Measurements from ENCODE around the gene MNT. TPM values are rescaled to one million over a fixed set of nuclear protein-coding genes. Genes with fewer than 3 reads are reported as not detected.

The MNT gene
- total and polyA plus RNA-seq, 2 of the 8 experiments (the other 6 are each of a cell fraction or from before 2014, with no cell fraction given) = 5.0 to 17.3 TPM

DNA sequence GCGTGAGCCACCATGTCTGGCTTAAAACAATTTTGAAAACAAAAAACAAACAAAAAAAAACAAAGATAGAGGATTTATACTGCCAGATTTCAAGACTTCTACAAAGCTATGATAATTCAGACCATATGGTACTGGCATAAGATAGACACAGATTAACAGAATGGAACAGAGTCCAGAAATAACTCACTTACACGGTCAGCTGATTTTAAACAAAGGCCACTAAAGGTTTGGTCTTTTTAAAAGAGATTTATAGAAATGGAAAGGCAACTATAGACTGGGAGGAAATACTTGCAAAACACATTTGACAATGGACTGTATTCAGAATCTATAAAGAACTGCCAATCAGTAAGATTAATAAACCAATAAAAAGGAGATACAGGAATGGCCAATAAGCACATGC is 48.6 kb upstream of the MNT start (continued):
- TF ChIP-seq, protein P1, sequence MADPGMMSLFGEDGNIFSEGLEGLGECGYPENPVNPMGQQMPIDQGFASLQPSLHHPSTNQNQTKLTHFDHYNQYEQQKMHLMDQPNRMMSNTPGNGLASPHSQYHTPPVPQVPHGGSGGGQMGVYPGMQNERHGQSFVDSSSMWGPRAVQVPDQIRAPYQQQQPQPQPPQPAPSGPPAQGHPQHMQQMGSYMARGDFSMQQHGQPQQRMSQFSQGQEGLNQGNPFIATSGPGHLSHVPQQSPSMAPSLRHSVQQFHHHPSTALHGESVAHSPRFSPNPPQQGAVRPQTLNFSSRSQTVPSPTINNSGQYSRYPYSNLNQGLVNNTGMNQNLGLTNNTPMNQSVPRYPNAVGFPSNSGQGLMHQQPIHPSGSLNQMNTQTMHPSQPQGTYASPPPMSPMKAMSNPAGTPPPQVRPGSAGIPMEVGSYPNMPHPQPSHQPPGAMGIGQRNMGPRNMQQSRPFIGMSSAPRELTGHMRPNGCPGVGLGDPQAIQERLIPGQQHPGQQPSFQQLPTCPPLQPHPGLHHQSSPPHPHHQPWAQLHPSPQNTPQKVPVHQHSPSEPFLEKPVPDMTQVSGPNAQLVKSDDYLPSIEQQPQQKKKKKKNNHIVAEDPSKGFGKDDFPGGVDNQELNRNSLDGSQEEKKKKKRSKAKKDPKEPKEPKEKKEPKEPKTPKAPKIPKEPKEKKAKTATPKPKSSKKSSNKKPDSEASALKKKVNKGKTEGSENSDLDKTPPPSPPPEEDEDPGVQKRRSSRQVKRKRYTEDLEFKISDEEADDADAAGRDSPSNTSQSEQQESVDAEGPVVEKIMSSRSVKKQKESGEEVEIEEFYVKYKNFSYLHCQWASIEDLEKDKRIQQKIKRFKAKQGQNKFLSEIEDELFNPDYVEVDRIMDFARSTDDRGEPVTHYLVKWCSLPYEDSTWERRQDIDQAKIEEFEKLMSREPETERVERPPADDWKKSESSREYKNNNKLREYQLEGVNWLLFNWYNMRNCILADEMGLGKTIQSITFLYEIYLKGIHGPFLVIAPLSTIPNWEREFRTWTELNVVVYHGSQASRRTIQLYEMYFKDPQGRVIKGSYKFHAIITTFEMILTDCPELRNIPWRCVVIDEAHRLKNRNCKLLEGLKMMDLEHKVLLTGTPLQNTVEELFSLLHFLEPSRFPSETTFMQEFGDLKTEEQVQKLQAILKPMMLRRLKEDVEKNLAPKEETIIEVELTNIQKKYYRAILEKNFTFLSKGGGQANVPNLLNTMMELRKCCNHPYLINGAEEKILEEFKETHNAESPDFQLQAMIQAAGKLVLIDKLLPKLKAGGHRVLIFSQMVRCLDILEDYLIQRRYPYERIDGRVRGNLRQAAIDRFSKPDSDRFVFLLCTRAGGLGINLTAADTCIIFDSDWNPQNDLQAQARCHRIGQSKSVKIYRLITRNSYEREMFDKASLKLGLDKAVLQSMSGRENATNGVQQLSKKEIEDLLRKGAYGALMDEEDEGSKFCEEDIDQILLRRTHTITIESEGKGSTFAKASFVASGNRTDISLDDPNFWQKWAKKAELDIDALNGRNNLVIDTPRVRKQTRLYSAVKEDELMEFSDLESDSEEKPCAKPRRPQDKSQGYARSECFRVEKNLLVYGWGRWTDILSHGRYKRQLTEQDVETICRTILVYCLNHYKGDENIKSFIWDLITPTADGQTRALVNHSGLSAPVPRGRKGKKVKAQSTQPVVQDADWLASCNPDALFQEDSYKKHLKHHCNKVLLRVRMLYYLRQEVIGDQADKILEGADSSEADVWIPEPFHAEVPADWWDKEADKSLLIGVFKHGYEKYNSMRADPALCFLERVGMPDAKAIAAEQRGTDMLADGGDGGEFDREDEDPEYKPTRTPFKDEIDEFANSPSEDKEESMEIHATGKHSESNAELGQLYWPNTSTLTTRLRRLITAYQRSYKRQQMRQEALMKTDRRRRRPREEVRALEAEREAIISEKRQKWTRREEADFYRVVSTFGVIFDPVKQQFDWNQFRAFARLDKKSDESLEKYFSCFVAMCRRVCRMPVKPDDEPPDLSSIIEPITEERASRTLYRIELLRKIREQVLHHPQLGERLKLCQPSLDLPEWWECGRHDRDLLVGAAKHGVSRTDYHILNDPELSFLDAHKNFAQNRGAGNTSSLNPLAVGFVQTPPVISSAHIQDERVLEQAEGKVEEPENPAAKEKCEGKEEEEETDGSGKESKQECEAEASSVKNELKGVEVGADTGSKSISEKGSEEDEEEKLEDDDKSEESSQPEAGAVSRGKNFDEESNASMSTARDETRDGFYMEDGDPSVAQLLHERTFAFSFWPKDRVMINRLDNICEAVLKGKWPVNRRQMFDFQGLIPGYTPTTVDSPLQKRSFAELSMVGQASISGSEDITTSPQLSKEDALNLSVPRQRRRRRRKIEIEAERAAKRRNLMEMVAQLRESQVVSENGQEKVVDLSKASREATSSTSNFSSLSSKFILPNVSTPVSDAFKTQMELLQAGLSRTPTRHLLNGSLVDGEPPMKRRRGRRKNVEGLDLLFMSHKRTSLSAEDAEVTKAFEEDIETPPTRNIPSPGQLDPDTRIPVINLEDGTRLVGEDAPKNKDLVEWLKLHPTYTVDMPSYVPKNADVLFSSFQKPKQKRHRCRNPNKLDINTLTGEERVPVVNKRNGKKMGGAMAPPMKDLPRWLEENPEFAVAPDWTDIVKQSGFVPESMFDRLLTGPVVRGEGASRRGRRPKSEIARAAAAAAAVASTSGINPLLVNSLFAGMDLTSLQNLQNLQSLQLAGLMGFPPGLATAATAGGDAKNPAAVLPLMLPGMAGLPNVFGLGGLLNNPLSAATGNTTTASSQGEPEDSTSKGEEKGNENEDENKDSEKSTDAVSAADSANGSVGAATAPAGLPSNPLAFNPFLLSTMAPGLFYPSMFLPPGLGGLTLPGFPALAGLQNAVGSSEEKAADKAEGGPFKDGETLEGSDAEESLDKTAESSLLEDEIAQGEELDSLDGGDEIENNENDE (IDR thresholded peaks at IDR 0.05; ENCODE audit: insufficient replicate concordance, low read length) = no peak
- no peak for TF ChIP-seq SIRT6 (IDR thresholded peaks at IDR 0.05; ENCODE audit: low read length)
